Neural progenitor cell (in vitro differentiated cells): ENCODE measurements around the gene UTP15.

Experiments used
- CTCF ChIP-seq: fragments of 200-600 bp; sonication (generic); IDR thresholded peaks from 2 replicates; pipeline ENCODE4 v1.5.1; 2017; ENCODE audit warnings: antibody characterized with exemption, mild to moderate bottlenecking
- EZH2 ChIP-seq: fragments of 200-600 bp; sonication (generic); IDR thresholded peaks from 2 replicates; pipeline ENCODE4 v1.6.1; 2017; ENCODE audit warnings: antibody characterized with exemption, mild to moderate bottlenecking, moderate library complexity
- EZH2phosphoT487 ChIP-seq: fragments of 200-600 bp; sonication (generic); IDR thresholded peaks from 2 replicates; pipeline ENCODE4 v1.6.1; 2017; ENCODE audit warnings: antibody characterized with exemption

- TF ChIP-seq CTCF (no peak), EZH2phosphoT487 (no peak), EZH2 (no peak)
These were observed 40.7 kb downstream of the UTP15 start for GRCh38 chr5:73606206-73606753.
